ENCODE data around the gene KHNYN. TPM values are rescaled to one million over a fixed set of nuclear protein-coding genes. Genes with fewer than 3 reads are reported as not detected.

The KHNYN gene
- polyA plus RNA-seq, 1 experiment = 19.7 TPM

- DNase-seq (ENCODE audit: low read depth) = no peak
- CTCF ChIA-PET = interaction anchor here (0.9 to 2.6 kb wide), 4 partner anchors 12 to 67 kb away, joined by 3 to 15 read pairs (median 7); no protein-coding TSS in a partner anchor
- POLR2A ChIA-PET = no interaction called here
- peaks cover 2% of the 10 kb centered on the region; the same call in 1 of the 2 replicates for H3K36me3 ChIP-seq (ENCODE audit: control insufficient read depth, insufficient read depth, low read length)
- no peak for TF ChIP-seq CTCF (IDR thresholded peaks at IDR 0.05; ENCODE audit: insufficient read depth, low read depth, low read length)
- no peaks in the 10 kb centered on the region; the same call in 1 of the 2 replicates for H3K27me3 ChIP-seq (ENCODE audit: control insufficient read depth, insufficient read depth, low read length)
- H3K4me3 ChIP-seq (ENCODE audit: low read depth, low read length) = peak overlapping the region; percentile 53
Observed at GRCh38 chr14:24399999-24400718, 29.6 kb upstream of the KHNYN start.

GRCh38 chr14:24401810-24402702 is 27.7 kb upstream of the KHNYN start:
- CTCF ChIA-PET = interaction anchor here (0.7 to 4.0 kb wide), 7 partner anchors 10 to 242 kb away, joined by 3 to 28 read pairs (median 5); no protein-coding TSS in a partner anchor
- no peak for TF ChIP-seq CTCF (IDR thresholded peaks at IDR 0.05; ENCODE audit: insufficient read depth, low read depth, low read length)
- no peak overlapping the region for H3K4me3 ChIP-seq (ENCODE audit: low read depth, low read length)
- DNase-seq (ENCODE audit: low read depth) = no peak
- POLR2A ChIA-PET = no interaction called here
- H3K27me3 ChIP-seq (ENCODE audit: control insufficient read depth, insufficient read depth, low read length) = no peaks in the 10 kb centered on the region; the same call in 1 of the 2 replicates
- peaks cover 2% of the 10 kb centered on the region; the same call in 1 of the 2 replicates for H3K36me3 ChIP-seq (ENCODE audit: control insufficient read depth, insufficient read depth, low read length)

GRCh38 chr14:24403294-24403998 is 26.3 kb upstream of the KHNYN start:
- no peak for TF ChIP-seq CTCF (IDR thresholded peaks at IDR 0.05; ENCODE audit: insufficient read depth, low read depth, low read length)
- DNase-seq (ENCODE audit: low read depth) = no peak
- no peaks in the 10 kb centered on the region; the same call in 1 of the 2 replicates for H3K27me3 ChIP-seq (ENCODE audit: control insufficient read depth, insufficient read depth, low read length)
- ChIA-PET CTCF (interaction anchor here (0.7 to 4.0 kb wide), 5 partner anchors 25 to 70 kb away, joined by 3 to 28 read pairs (median 4); partner anchors contain the start of genes KHNYN and SDR39U1), POLR2A (no interaction called here)
- peaks cover 2% of the 10 kb centered on the region; the same call in 1 of the 2 replicates for H3K36me3 ChIP-seq (ENCODE audit: control insufficient read depth, insufficient read depth, low read length)
- no peak overlapping the region for H3K4me3 ChIP-seq (ENCODE audit: low read depth, low read length)

- H3K4me3 ChIP-seq (ENCODE audit: low read depth, low read length) = no peak overlapping the region
- no peak for DNase-seq (ENCODE audit: low read depth)
- TF ChIP-seq CTCF (IDR thresholded peaks at IDR 0.05; ENCODE audit: insufficient read depth, low read depth, low read length) = no peak
- ChIA-PET POLR2A (no interaction called here), CTCF (interaction anchor here (0.8 to 4.0 kb wide), 5 partner anchors 8 to 71 kb away, joined by 3 to 28 read pairs (median 4); partner anchors contain the start of gene KHNYN)
- H3K36me3 ChIP-seq (ENCODE audit: control insufficient read depth, insufficient read depth, low read length) = peaks cover 2% of the 10 kb centered on the region; the same call in 1 of the 2 replicates
- no peaks in the 10 kb centered on the region; the same call in 1 of the 2 replicates for H3K27me3 ChIP-seq (ENCODE audit: control insufficient read depth, insufficient read depth, low read length)
Observed at GRCh38 chr14:24404814-24405213, 24.9 kb upstream of the KHNYN start.
